DMS153 treated with DMSO at 0.1 percent for 48 hours (cell line): ENCODE data around the gene SHBG.
A peak's percentile ranks its signal among the peaks of the same experiment; 100 is the strongest.
"Not testable (repeated sequence)": the region's sequence is repeated elsewhere in the genome, so short reads cannot be mapped to it uniquely, and the experiment has no call there.

Source experiments
- DNase-seq: peaks from one replicate; lab custom pipeline; 2025; ENCODE audit not compliant: unreplicated experiment; lab: John Stamatoyannopoulos, UW

SHBG gene

GRCh38 chr17:7611635-7612293 is 18.2 kb upstream of the SHBG start:
- no peak for DNase-seq

- no peak for DNase-seq
Measured at GRCh38 chr17:7612294-7612640, 17.7 kb upstream of the SHBG start.

GRCh38 chr17:7613769-7614424 is 16.0 kb upstream of the SHBG start:
- no peak for DNase-seq

- peak; percentile 93 for DNase-seq
Measured at GRCh38 chr17:7614425-7615264, 15.3 kb upstream of the SHBG start, which contains the start of gene FXR2. Gene FXR2, minus strand, starts transcription at chr17:7614897. Its CDS starts 365 bp downstream, at chr17:7614532.

GRCh38 chr17:7615265-7615747 is 14.6 kb upstream of the SHBG start:
- DNase-seq = no peak

- DNase-seq = no peak
Measured at GRCh38 chr17:7618608-7619007, 11.3 kb upstream of the SHBG start.

GRCh38 chr17:7620835-7621234 is 9.1 kb upstream of the SHBG start:
- no peak for DNase-seq

GRCh38 chr17:7623661-7624060 is 6.3 kb upstream of the SHBG start:
- no peak for DNase-seq

- DNase-seq = not testable (repeated sequence)
Measured at GRCh38 chr17:7625749-7626148, 4.2 kb upstream of the SHBG start.

- DNase-seq = no peak
Measured at GRCh38 chr17:7626307-7626706, 3.6 kb upstream of the SHBG start.

GRCh38 chr17:7626956-7627249 is 3.0 kb upstream of the SHBG start:
- DNase-seq = no peak

GRCh38 chr17:7627250-7628121 is 2.4 kb upstream of the SHBG start, which contains the start of gene SAT2:
Gene SAT2, minus strand, starts transcription at chr17:7627821. Its CDS starts 186 bp downstream, at chr17:7627635.
- peak; percentile 31 for DNase-seq

GRCh38 chr17:7631398-7632380 is 1.8 kb downstream of the SHBG start:
- no peak for DNase-seq

GRCh38 chr17:7632492-7632894 is 2.6 kb downstream of the SHBG start:
- DNase-seq = no peak

GRCh38 chr17:7633093-7633492 is 3.2 kb downstream of the SHBG start:
- no peak for DNase-seq

GRCh38 chr17:7634384-7634783 is 4.4 kb downstream of the SHBG start:
- DNase-seq = no peak

GRCh38 chr17:7636163-7636562 is 6.2 kb downstream of the SHBG start:
- DNase-seq = no peak

- no peak for DNase-seq
Measured at GRCh38 chr17:7640783-7641182, 10.8 kb downstream of the SHBG start.

- DNase-seq = not testable (repeated sequence)
Measured at GRCh38 chr17:7641635-7642034, 11.7 kb downstream of the SHBG start.

GRCh38 chr17:7644775-7645174 is 14.8 kb downstream of the SHBG start:
- no peak for DNase-seq
